SU-DHL-6 (cell line): ENCODE measurements around the gene GLRA1.

Experiments
- H2AFZ ChIP-seq: fragments of 200-600 bp; sonication (generic); 2 replicates; pipeline ENCODE4 v1.6.1; 2014; ENCODE audit warnings: low read depth, mild to moderate bottlenecking, moderate library complexity, mixed read lengths, antibody characterized with exemption, low read length; ENCODE audit not compliant: severe bottlenecking
- H3F3A ChIP-seq: fragments of 200-600 bp; shearing (Covaris generic); 2 replicates; pipeline ENCODE4 v1.6.0; 2016; ENCODE audit warnings: antibody characterized with exemption, mild to moderate bottlenecking; ENCODE audit not compliant: insufficient read depth
- H3K27ac ChIP-seq: fragments of 200-600 bp; sonication (generic); 2 replicates; pipeline ENCODE4 v1.5.1; 2016; ENCODE audit warnings: low read depth, mild to moderate bottlenecking, low read length, moderate library complexity, mixed read lengths
- H3K27me3 ChIP-seq: fragments of 200-600 bp; sonication (generic), shearing (Covaris generic); 2 replicates; pipeline ENCODE4 v1.6.0; 2014; ENCODE audit warnings: mild to moderate bottlenecking, low read length
- H3K36me3 ChIP-seq: fragments of 200-600 bp; sonication (generic); 2 replicates; pipeline ENCODE4 v1.6.1; 2014; ENCODE audit warnings: mild to moderate bottlenecking, low read length, mixed read lengths
- H3K4me2 ChIP-seq: fragments of 300-600, 200-600 bp; shearing (Covaris generic), sonication (generic); 2 replicates; pipeline ENCODE4 v1.6.0; 2014; ENCODE audit warnings: low read length, low read depth, mild to moderate bottlenecking; ENCODE audit not compliant: poor library complexity, severe bottlenecking
- H3K4me3 ChIP-seq: fragments of 200-600 bp; sonication (generic); 2 replicates; pipeline ENCODE4 v1.5.1; 2014; ENCODE audit warnings: antibody characterized with exemption, low read length, mild to moderate bottlenecking, mixed read lengths; ENCODE audit not compliant: insufficient read depth, poor library complexity, severe bottlenecking
- H3K79me2 ChIP-seq: fragments of 200-600 bp; sonication (generic); 2 replicates; pipeline ENCODE4 v1.6.1; 2014; ENCODE audit warnings: mild to moderate bottlenecking, low read length, moderate library complexity; ENCODE audit not compliant: insufficient read depth
- H3K9ac ChIP-seq: fragments of 200-600 bp; sonication (generic); 2 replicates; pipeline ENCODE4 v1.7.0; 2014; ENCODE audit warnings: mild to moderate bottlenecking, low read length
- H3K9me2 ChIP-seq: fragments of 200-600 bp; sonication (generic); replicated peaks from 2 replicates; pipeline ENCODE4 v1.6.1; 2014; ENCODE audit warnings: low read length; ENCODE audit not compliant: insufficient read depth
- H3K9me3 ChIP-seq: fragments of 200-600 bp; sonication (generic); 2 replicates; pipeline ENCODE4 v1.6.1; 2014; ENCODE audit warnings: low read length, mixed read lengths; ENCODE audit not compliant: insufficient read depth
- H4K20me1 ChIP-seq: fragments of 200-600 bp; sonication (generic); 2 replicates; pipeline ENCODE4 v1.6.1; 2014; ENCODE audit warnings: low read depth, mild to moderate bottlenecking, antibody characterized with exemption, low read length, moderate library complexity, mixed read lengths
- EZH2phosphoT487 ChIP-seq: fragments of 200-600 bp; sonication (generic), shearing (Covaris generic); conservative IDR thresholded peaks from 2 replicates; pipeline ENCODE4 v1.6.1; 2018; ENCODE audit warnings: mild to moderate bottlenecking, antibody characterized with exemption, low read length, moderate library complexity, mixed read lengths
- TF ChIP-seq, protein P1 (sequence below): fragments of 200-600 bp; sonication (generic); IDR thresholded peaks from one replicate; pipeline ENCODE4 v1.5.1; 2017; ENCODE audit warnings: antibody characterized with exemption, mild to moderate bottlenecking, low read length, moderate library complexity; ENCODE audit not compliant: insufficient read depth, poor library complexity, severe bottlenecking

Gene GLRA1

DNA sequence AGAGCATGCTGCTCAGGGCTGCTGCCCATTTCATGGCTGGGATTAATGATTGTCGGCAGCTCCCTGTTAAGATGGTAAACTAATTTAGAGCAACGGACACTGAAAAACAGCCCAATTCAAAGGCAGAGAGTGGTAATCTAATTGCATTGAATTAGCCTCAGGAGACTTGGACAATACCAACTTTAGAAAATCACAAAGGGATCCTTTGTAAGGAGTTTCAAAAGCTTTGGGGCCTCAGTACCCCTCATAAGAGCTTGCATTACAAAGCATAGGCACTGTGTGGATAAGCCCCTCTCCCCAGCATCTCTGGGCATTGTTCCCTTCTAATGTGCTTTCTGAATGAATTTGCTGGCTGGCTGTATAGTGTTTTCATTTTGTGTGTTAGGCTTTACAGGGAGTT lies 6.7 kb downstream of the GLRA1 start:
- H3K27ac ChIP-seq: no peak overlapping the region
- H3K4me2 ChIP-seq: no peak overlapping the region
- H3F3A ChIP-seq: no peaks in the 10 kb centered on the region
- no peaks in the 10 kb centered on the region for H3K9me2 ChIP-seq
- no peaks in the 10 kb centered on the region for H3K79me2 ChIP-seq
- no peaks in the 10 kb centered on the region for H3K9me3 ChIP-seq
- no peaks in the 10 kb centered on the region for H4K20me1 ChIP-seq
- no peak overlapping the region for H3K9ac ChIP-seq
- TF ChIP-seq EZH2phosphoT487: no peak
- TF ChIP-seq, protein P1, sequence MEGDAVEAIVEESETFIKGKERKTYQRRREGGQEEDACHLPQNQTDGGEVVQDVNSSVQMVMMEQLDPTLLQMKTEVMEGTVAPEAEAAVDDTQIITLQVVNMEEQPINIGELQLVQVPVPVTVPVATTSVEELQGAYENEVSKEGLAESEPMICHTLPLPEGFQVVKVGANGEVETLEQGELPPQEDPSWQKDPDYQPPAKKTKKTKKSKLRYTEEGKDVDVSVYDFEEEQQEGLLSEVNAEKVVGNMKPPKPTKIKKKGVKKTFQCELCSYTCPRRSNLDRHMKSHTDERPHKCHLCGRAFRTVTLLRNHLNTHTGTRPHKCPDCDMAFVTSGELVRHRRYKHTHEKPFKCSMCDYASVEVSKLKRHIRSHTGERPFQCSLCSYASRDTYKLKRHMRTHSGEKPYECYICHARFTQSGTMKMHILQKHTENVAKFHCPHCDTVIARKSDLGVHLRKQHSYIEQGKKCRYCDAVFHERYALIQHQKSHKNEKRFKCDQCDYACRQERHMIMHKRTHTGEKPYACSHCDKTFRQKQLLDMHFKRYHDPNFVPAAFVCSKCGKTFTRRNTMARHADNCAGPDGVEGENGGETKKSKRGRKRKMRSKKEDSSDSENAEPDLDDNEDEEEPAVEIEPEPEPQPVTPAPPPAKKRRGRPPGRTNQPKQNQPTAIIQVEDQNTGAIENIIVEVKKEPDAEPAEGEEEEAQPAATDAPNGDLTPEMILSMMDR: no peak
- H3K27me3 ChIP-seq: no peaks in the 10 kb centered on the region
- H2AFZ ChIP-seq: no peak overlapping the region
- no peaks in the 10 kb centered on the region for H3K36me3 ChIP-seq
- no peak overlapping the region for H3K4me3 ChIP-seq

DNA sequence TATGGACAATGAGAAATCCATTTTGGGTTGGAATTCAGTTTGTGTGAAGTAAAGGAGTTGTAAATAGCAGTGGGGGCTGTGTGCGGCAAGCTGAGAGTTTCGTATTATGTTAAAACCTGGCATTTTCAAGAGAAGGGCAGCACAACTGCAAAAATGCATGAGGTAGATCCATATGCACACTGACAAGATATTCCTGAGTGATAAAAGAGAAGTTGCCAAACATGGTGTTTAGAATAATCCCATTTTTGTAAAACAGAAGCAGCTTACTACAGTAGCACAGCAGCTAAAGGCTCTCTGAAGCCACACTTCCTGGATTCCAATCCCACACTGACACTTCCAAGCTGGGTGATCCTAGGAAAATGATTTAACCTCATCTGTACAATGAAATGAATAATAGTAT lies 11.2 kb downstream of the GLRA1 start:
- no peaks in the 10 kb centered on the region for H4K20me1 ChIP-seq
- TF ChIP-seq, protein P1: no peak
- no peak for TF ChIP-seq EZH2phosphoT487
- no peaks in the 10 kb centered on the region for H3K36me3 ChIP-seq
- no peaks in the 10 kb centered on the region for H3K9me3 ChIP-seq
- no peaks in the 10 kb centered on the region for H3K9me2 ChIP-seq
- no peak overlapping the region for H3K4me2 ChIP-seq
- no peak overlapping the region for H2AFZ ChIP-seq
- no peaks in the 10 kb centered on the region for H3K27me3 ChIP-seq
- no peak overlapping the region for H3K4me3 ChIP-seq
- H3K9ac ChIP-seq: no peak overlapping the region
- no peak overlapping the region for H3K27ac ChIP-seq
- no peaks in the 10 kb centered on the region for H3K79me2 ChIP-seq
- no peaks in the 10 kb centered on the region for H3F3A ChIP-seq

- TF ChIP-seq, protein P1: no peak
- no peak for TF ChIP-seq EZH2phosphoT487
- Histone ChIP-seq H4K20me1 (no peaks in the 10 kb centered on the region), H3K4me2 (no peak overlapping the region), H3K4me3 (no peak overlapping the region), H3F3A (no peaks in the 10 kb centered on the region), H3K36me3 (no peaks in the 10 kb centered on the region), H3K27me3 (no peaks in the 10 kb centered on the region), H3K27ac (no peak overlapping the region), H3K9ac (no peak overlapping the region), H3K9me2 (no peaks in the 10 kb centered on the region), H3K9me3 (no peaks in the 10 kb centered on the region), H2AFZ (no peak overlapping the region), H3K79me2 (no peaks in the 10 kb centered on the region)
Observed at GRCh38 chr5:151912360-151912759, 12.3 kb downstream of the GLRA1 start.
